Stimulated activated CD8-positive, alpha-beta memory T cell treated with anti-CD3 and anti-CD28 coated beads, Interleukin-15, amount 100 ng/mL, for 1 hour (primary cell): ENCODE measurements around the gene CHRNA4.
"Not testable (repeated sequence)": the region's sequence is repeated elsewhere in the genome, so short reads cannot be mapped to it uniquely, and the experiment has no call there.

Source experiments
- DNase-seq: peaks from one replicate; pipeline ENCODE4 v3.0.0-alpha.2; 2020; ENCODE audit warnings: low read depth

The CHRNA4 gene

GRCh38 chr20:63350196-63350595 lies 11.0 kb downstream of the CHRNA4 start:
- no peak for DNase-seq

DNA sequence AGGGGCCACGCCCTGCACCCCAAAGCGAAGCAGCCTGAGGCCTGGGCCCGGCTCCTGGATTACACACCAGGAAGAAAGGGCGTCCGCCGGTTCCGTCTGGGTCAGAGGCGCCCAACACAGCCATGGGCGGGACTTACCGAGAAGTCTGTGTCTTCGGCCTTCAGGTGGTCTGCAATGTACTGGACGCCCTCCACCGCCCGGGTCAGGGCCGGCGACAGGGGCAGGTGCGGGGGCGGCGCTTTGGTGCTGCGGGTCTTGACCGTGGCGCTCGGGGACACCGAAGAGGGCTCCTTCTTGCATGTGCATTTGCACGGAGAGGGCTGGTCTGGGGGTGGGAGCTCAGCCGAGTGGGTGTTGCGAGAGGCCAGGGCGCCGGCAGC lies 11.6 kb downstream of the CHRNA4 start:
- no peak for DNase-seq

- DNase-seq = no peak
Observed at GRCh38 chr20:63348828-63349515, 12.2 kb downstream of the CHRNA4 start.

DNA sequence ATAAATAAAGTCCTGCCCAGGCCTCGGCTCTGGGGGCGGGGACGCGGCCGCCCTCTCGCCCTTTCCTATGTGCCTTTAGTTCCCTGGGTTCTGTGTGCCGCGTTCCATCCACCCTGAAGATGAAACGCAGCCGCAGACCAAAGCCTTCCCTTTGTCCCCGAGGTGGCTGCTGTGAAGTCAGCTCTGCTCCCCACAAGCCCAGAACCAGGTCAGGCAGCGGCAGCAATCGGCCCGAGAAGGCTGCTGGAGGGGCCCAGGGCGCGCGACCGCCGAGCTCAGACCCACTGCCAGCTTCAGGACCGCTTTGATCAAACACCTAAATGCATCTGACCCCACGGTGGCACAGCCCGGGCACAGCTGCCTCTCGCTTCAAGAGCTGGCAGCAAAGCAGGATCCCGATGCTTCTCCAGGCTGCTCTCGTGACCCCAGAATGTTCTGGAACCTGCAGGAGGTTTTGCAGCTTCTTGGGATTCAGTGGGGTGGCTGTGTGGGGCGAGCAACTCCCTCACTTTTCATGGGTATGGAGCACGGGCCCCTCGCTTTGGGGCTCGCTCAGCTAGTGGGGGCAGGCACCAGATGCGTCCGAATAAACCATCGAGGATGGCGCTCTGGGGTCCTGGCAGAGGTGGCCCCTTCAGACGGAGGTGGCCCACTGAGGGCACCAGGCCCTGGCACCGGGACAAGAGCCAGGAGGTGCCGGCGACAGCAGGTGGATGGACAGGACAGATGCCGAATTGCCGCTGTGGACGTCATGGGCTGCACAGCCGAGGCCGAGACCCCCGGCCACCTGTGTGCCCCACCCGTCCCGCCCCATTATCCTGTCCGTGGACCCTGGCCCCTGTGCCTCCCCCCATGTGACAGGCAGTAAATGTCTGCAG lies 13.0 kb downstream of the CHRNA4 start:
- DNase-seq = no peak

- no peak for DNase-seq
Observed at GRCh38 chr20:63347081-63347741, 13.9 kb downstream of the CHRNA4 start.

DNA sequence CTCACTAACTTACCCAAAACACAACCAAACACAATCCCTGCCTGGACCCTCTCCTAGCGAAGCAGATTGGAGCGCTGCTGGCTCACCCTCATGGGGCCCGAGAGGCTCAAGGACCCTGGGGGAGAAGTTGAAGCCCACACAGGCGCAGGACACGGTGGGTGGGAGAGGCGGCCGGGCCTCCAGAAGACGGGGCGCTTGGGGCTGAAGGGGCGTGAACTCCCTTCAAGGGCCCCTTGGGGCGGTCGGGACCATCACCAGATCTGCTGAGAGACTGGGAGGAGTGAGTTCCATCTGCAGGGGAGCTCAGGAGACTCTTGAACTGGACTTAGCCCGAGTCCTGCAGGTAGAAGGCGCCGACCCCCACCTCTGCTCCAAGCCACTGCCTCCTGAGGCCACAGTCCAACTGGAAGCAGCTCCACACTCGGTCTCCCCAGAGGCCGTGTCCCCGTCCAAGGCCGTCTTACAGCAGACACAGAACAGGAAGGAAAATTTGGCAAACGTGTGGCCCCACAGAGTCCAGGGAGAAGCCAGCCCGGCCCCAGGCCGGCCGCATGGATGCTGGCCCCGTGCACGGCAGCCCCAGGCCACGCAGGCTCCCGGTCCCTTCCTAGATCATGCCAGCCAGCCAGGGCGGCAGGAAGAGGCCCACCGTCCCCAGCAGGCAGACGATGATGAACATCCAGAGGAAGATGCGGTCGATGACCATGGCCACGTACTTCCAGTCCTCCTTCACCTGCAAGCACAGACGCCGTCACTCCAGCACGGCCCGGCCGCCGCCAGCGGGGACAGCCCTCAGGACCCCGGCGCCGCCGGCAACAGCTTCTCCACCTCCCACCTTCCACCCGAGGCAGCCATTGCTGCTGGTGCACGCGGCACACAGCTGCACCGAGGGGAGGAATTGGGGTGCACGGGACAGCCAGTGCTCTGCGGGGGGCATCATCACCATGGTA lies 14.7 kb downstream of the CHRNA4 start:
- no peak for DNase-seq

GRCh38 chr20:63345328-63346100 lies 15.6 kb downstream of the CHRNA4 start:
- no peak for DNase-seq

DNA sequence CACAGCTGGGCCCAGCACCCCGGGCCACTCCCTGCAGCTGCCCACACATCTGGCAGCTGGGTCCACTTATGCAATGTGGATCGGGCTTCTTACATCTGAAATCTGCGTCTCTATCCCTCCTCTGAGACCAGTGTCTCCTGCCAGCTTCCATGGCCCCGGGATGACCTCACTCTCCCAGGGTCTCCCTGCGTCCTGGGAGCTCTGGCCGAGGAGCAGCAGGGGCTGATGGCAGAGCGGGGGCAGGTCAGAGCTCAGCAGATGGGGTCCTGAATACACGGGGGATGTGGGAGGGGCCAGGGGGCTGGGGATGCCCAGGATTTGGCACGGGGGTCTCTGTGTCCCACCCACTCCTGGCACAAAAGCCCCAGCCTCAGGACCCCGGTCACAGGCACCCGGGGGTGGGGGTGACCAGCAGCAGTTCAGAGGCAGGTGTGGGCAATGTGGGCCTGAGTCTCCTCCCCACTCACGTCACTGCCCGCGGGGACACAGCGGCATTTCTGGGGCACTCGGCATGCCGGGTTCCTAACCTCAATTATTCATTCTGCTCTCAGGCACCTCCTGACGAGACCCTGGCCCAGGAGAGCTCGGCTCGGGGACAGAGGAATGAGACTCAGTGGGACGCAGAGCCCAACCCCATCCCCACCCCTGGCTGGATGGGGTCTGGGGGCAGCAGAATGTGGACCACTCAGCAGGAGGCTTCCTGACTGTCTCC lies 16.4 kb downstream of the CHRNA4 start:
- no peak for DNase-seq

- no peak for DNase-seq
Observed at GRCh38 chr20:63343460-63344445, 17.4 kb downstream of the CHRNA4 start.

- no peak for DNase-seq
Observed at GRCh38 chr20:63342561-63343459, 18.3 kb downstream of the CHRNA4 start.

- not testable (repeated sequence) for DNase-seq
Observed at GRCh38 chr20:63340158-63340688, 20.9 kb downstream of the CHRNA4 start.

- not testable (repeated sequence) for DNase-seq
Observed at GRCh38 chr20:63339154-63340094, 21.7 kb downstream of the CHRNA4 start.

GRCh38 chr20:63337786-63338420 lies 23.2 kb downstream of the CHRNA4 start:
- no peak for DNase-seq

GRCh38 chr20:63336232-63336752 lies 24.9 kb downstream of the CHRNA4 start:
- DNase-seq = no peak

- DNase-seq = no peak
Observed at GRCh38 chr20:63335711-63336110, 25.4 kb downstream of the CHRNA4 start.

DNA sequence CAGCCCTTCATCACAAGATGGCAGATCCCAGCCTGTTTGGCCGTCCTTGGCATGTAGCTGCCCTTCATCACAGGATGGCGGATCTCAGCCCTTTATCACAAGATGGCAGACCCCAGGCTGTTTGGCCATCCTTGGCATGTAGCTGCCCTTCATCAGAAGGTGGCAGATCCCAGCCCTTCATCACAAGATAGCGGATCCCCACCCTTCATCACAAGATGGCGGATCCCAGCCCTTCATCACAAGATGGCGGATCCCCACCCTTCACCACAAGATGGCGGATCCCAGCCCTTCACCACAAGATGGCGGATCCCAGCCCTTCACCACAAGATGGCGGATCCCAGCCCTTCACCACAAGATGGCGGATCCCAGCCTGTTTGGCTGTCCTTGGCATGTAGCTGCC lies 26.1 kb downstream of the CHRNA4 start:
- DNase-seq = not testable (repeated sequence)
